Stimulated activated CD4-positive, alpha-beta T cell treated with anti-CD3 and anti-CD28 coated beads, Interleukin-15, amount 100 ng/mL, for 48 hours (primary cell): ENCODE measurements around the gene TSPO.

Experiments
- DNase-seq, 2 donors: peaks; one replicate each; pipeline ENCODE4 v3.0.0-alpha.2; 2020; ENCODE audit warnings: low read depth in 2 of 2

The TSPO gene

DNA sequence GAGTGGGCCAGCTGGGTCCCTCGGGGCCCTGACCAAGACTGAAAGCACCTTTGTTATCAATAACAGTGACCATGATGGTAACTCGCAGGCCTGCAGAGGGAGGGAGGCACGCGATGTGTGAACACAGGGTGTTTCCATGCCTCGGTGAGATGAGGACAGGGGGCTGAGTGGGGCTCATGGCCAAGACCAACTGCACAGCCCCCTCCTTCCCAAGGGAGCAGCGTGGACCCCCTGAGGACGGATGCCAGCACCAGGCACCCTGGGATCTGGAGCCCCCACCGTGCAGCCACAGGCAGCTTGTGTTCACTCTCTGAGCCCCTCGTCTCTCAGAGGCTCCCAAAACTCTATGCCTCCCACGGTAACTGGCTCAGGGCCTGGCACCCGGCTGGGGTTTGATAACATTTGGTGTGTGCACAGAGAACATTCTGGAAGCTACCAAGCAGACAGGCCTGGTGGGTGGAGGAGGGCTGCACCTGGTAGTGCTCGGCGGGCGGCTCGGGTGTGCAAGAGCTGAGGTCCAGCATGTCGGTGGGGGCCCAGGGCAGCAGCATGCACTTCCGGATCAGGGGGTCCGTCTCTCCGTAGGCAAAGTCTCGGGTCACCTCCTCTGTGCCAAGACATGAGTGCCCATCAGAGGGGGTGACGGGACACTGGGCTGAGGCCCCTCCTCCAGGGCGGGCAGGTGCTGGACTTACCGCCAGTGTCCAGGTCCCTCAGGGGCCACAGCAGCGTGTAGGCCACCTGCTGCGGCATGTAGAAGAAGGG lies 28.0 kb downstream of the TSPO start:
- no peak for DNase-seq

GRCh38 chr22:43179911-43180195 lies 28.5 kb downstream of the TSPO start:
- no peak for DNase-seq

- DNase-seq, result no peak
Measured at GRCh38 chr22:43180670-43181069, 29.3 kb downstream of the TSPO start.

- no peak for DNase-seq
Measured at GRCh38 chr22:43181321-43182076, 30.1 kb downstream of the TSPO start.

GRCh38 chr22:43182118-43182517 lies 30.8 kb downstream of the TSPO start:
- no peak for DNase-seq

DNA sequence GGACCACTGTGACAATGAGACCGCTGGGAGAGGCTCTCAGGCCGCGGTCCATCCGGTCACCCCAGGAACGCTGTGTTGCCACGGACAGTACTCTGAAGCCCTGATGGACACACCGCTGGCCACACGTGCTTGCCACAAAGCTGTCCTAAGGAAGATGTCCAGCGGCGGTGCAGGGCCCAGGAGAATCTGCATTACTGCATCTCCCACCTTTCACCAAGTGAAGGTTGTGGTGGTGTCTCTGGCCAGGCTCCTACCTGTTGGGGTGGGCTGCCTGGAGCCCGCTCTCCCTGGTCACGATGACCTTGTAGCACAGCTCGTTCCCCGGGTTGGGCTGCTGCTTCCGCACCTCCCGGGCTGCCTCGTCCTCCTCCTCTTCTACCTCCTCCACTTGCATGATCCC lies 31.4 kb downstream of the TSPO start:
- DNase-seq, result no peak

- no peak for DNase-seq
Measured at GRCh38 chr22:43183496-43184277, 32.3 kb downstream of the TSPO start.

- DNase-seq, result no peak
Measured at GRCh38 chr22:43185860-43186261, 34.5 kb downstream of the TSPO start.

DNA sequence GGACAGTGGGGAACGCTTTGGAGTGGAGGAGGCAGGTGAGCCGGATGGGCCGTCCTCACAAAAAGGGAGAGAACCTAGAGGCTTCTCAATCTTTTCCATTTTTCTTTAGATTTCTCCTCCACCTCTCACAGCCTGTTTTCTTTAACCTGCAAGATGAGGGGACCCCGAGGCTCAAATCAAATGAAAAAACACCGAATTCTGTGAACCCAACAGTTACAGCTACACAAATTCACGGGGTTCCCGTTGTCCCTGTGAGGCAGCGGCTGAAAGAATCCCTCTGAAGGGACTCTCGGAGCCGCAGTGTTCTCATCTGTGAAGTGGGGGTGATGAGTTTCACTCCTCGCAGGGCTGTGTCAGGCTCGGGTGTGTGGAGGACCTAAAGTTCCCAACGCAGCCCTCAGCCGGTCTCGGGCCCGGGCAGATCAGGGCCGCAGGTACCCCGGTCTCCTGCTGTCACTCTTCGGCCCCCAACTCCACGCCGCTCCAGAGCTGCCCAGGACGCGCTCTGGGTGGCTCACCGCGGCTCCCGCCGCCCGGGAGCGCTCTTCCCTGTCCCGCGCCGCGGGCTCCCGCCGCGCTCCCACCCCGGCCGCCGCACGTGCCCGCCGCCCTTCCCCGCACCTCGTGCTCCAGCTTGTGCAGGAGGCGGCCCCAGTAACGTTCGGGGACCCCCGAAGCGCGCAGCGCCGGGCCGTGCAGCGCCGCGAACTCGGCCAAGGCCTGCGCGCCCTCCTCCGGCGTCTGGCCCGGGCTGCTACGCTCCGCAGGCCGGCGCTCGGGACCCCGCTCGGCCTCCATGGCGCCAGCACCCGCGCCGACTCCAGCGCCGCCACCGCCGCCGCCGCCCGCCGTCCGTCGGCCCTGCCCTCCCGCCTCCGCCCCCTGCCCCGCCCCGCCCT lies 35.2 kb downstream of the TSPO start, which contains the start of gene TTLL12:
TSS of gene TTLL12 (minus strand) at position 863 of the 899 bp plus-strand sequence. CDS start at position 798, 65 bp downstream.
- peak; percentile 34 to 35 for DNase-seq

- peak; percentile 92 to 96 for DNase-seq
Measured at GRCh38 chr22:43187171-43188099, 36.1 kb downstream of the TSPO start.

DNA sequence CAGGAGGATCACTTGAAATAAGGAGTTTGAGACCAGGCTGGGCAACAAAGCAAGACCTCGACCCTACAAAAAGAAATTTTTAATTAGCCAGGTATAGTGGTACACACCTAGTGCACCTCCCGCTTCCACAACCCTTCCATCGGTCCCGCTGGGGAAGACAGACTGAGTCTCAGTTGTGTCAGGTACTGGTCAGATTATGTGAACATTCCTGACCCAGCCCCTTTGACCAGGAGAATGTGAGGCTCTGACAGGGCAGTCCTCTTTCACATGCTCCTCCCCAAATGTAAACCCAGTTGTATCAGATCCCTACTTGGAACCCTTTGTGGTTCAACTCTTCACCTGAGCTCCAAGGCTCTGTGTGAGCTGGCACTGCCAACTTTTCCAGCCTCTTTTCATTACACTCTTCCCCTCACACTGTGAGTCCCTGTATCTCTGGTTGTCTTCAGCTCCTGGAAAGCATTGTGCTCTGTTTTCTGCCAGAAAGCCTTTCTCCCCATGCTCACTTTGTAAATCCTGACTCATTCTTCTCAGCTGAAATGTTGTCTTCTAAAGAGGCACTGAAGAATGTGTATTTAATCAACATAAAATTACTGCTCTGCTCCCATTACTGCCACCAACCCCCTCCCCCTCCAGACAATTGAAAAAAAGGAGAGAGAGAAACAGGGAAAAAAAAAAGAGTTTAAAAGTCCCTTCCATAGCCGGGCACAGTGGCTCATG lies 37.6 kb downstream of the TSPO start:
- DNase-seq, result no peak

GRCh38 chr22:43191831-43192230 lies 40.5 kb downstream of the TSPO start:
- no peak for DNase-seq

DNA sequence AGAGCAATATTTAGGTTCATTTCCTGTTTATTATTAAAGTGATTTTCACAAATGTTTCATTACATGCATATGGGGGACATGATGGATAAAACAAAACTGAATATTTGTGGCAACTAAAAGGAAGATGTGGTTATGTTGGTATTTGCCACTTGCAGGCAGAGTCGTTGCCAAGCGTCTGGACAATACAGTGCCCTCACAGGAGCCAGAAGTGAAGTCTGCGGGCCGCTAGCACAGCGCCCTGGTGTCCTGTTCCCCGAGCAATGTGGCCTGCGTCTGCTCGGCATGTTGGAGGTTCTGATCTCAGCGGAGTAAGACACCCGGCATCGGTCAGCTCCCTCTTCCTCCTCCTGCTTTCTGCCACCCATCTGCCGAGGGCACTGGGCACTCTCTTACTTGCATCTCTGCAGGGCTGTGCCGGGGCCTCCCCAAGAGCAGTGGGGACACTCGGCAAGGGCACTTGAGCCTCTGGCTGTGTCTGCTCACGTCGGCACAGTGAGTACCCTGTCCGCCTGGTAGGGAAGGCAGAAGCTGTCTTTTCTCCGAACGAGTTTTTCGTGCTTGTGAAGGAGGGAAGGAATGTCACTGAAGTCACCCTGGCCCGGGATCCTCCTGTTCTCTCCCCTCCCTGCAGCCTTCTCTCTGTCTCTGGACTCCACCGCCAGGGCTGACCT lies 46.0 kb downstream of the TSPO start:
- no peak for DNase-seq

- no peak for DNase-seq
Measured at GRCh38 chr22:43198126-43198525, 46.8 kb downstream of the TSPO start.

GRCh38 chr22:43198936-43199335 lies 47.6 kb downstream of the TSPO start:
- no peak for DNase-seq

DNA sequence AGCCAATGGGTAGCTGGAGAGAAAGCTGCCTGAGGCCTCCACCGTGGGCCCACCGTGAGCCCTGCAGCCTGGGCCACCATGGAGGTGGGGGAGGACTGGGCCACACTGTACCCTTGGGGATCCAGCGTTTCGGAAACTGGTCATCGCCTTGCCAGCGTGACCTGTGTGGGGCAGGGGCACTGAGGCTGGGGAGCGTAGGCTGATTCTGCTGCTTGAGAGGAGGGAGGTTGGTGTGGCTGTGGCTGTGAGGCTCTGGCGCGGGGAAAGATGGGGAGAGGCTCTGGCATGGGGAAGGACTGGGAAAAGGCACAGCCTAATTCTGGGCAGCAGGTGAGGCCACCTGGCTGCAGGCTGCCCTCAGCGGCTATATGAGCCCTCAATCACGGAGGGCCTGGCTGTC lies 48.2 kb downstream of the TSPO start:
- no peak for DNase-seq

DNA sequence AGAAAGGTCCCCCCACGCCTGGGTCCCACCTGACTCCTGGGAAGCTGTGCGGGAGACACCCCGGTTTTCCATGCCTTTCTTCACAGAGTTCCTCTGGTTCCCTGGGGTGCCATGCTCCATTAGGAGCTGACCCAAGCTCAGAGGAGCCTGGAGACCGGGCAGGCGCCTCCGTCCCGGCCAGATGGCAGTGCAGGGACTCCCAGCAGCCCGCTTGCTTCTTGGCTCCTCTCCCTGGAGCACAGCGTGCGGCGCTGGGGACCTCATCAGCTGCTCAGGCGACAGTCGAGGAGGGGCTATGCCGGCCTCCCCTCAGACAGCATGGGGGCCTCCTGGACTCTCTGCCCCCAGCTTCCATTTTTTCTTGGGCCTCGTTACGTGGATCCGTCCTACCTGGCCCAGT lies 48.7 kb downstream of the TSPO start:
- DNase-seq, result no peak

- no peak for DNase-seq
Measured at GRCh38 chr22:43200555-43200954, 49.2 kb downstream of the TSPO start.
